Measurements from ENCODE around the gene DNLZ.

DNLZ gene

GRCh38 chr9:136375096-136375495 is 11.6 kb upstream of the DNLZ start:
- no peak for DNase-seq (ENCODE audit: low read depth)

GRCh38 chr9:136374183-136374575 is 10.6 kb upstream of the DNLZ start:
- DNase-seq (ENCODE audit: low read depth), result no peak

- no peak for DNase-seq (ENCODE audit: low read depth)
Measured at GRCh38 chr9:136373300-136374182, 10.0 kb upstream of the DNLZ start, which contains the start of gene CARD9. TSS of gene CARD9 (minus strand) at chr9:136373669. CDS start at chr9:136372078, 1,591 bp downstream.

- no peak for DNase-seq (ENCODE audit: low read depth)
Measured at GRCh38 chr9:136372561-136373299, 9.2 kb upstream of the DNLZ start.

- no peak for DNase-seq (ENCODE audit: low read depth)
Measured at GRCh38 chr9:136372006-136372405, 8.5 kb upstream of the DNLZ start.

GRCh38 chr9:136371533-136371880 is 8.0 kb upstream of the DNLZ start:
- DNase-seq (ENCODE audit: low read depth), result no peak

- DNase-seq (ENCODE audit: low read depth), result no peak
Measured at GRCh38 chr9:136370687-136371532, 7.4 kb upstream of the DNLZ start.

- no peak for DNase-seq (ENCODE audit: low read depth)
Measured at GRCh38 chr9:136370037-136370436, 6.5 kb upstream of the DNLZ start.

- DNase-seq (ENCODE audit: low read depth), result no peak
Measured at GRCh38 chr9:136368190-136368589, 4.6 kb upstream of the DNLZ start.

GRCh38 chr9:136367296-136368145 is 4.0 kb upstream of the DNLZ start:
- no peak for DNase-seq (ENCODE audit: low read depth)

GRCh38 chr9:136366826-136367225 is 3.3 kb upstream of the DNLZ start:
- DNase-seq (ENCODE audit: low read depth), result no peak

GRCh38 chr9:136365775-136366222 is 2.3 kb upstream of the DNLZ start:
- DNase-seq (ENCODE audit: low read depth), result no peak

- no peak for DNase-seq (ENCODE audit: low read depth)
Measured at GRCh38 chr9:136364942-136365774, 1.6 kb upstream of the DNLZ start.

GRCh38 chr9:136363949-136364748 is 605 bp upstream of the DNLZ start:
- DNase-seq (ENCODE audit: low read depth), result no peak

- no peak for DNase-seq (ENCODE audit: low read depth)
Measured at GRCh38 chr9:136362450-136362784, 1.1 kb downstream of the DNLZ start.

GRCh38 chr9:136361754-136362449 is 1.6 kb downstream of the DNLZ start:
- DNase-seq (ENCODE audit: low read depth), result no peak

GRCh38 chr9:136361047-136361753 is 2.3 kb downstream of the DNLZ start:
- no peak for DNase-seq (ENCODE audit: low read depth)

Data from activated T-cell treated with anti-CD3 and anti-CD28 coated beads for 24 hours (primary cell).